ENCODE measurements around the gene CUTA.

CUTA gene

GRCh38 chr6:33438978-33439594 is 21.2 kb upstream of the CUTA start:
- Histone ChIP-seq H3K9ac (ENCODE audit: low read depth, low read length) (no peak overlapping the region), H3K4me3 (ENCODE audit: low read depth, low read length) (no peak overlapping the region), H3K36me3 (ENCODE audit: control insufficient read depth, insufficient read depth, low read length) (peaks cover 86% of the 10 kb centered on the region), H3K27me3 (ENCODE audit: control insufficient read depth, insufficient read depth, low read length) (no peaks in the 10 kb centered on the region), H3K4me1 (ENCODE audit: control insufficient read depth, insufficient read depth, low read length) (peaks cover 2% of the 10 kb centered on the region), H3K9me3 (ENCODE audit: control insufficient read depth, insufficient read depth, low read length) (no peaks in the 10 kb centered on the region), H3K27ac (ENCODE audit: low read depth, low read length) (no peak overlapping the region)

GRCh38 chr6:33437666-33438065 is 19.8 kb upstream of the CUTA start:
- Histone ChIP-seq H3K9ac (ENCODE audit: low read depth, low read length) (no peak overlapping the region), H3K4me3 (ENCODE audit: low read depth, low read length) (no peak overlapping the region), H3K4me1 (ENCODE audit: control insufficient read depth, insufficient read depth, low read length) (peaks cover 13% of the 10 kb centered on the region), H3K9me3 (ENCODE audit: control insufficient read depth, insufficient read depth, low read length) (no peaks in the 10 kb centered on the region), H3K36me3 (ENCODE audit: control insufficient read depth, insufficient read depth, low read length) (peaks cover 75% of the 10 kb centered on the region), H3K27ac (ENCODE audit: low read depth, low read length) (no peak overlapping the region), H3K27me3 (ENCODE audit: control insufficient read depth, insufficient read depth, low read length) (no peaks in the 10 kb centered on the region)

GRCh38 chr6:33434961-33435360 is 17.1 kb upstream of the CUTA start:
- Histone ChIP-seq H3K9ac (ENCODE audit: low read depth, low read length) (no peak overlapping the region), H3K27me3 (ENCODE audit: control insufficient read depth, insufficient read depth, low read length) (no peaks in the 10 kb centered on the region), H3K27ac (ENCODE audit: low read depth, low read length) (no peak overlapping the region), H3K36me3 (ENCODE audit: control insufficient read depth, insufficient read depth, low read length) (peaks cover 48% of the 10 kb centered on the region), H3K4me1 (ENCODE audit: control insufficient read depth, insufficient read depth, low read length) (peaks cover 34% of the 10 kb centered on the region), H3K4me3 (ENCODE audit: low read depth, low read length) (no peak overlapping the region), H3K9me3 (ENCODE audit: control insufficient read depth, insufficient read depth, low read length) (no peaks in the 10 kb centered on the region)

GRCh38 chr6:33433544-33434191 is 15.8 kb upstream of the CUTA start:
- Histone ChIP-seq H3K9me3 (ENCODE audit: control insufficient read depth, insufficient read depth, low read length) (no peaks in the 10 kb centered on the region), H3K9ac (ENCODE audit: low read depth, low read length) (peak overlapping the region; percentile 29; the same call in 1 of the 2 replicates), H3K36me3 (ENCODE audit: control insufficient read depth, insufficient read depth, low read length) (peaks cover 37% of the 10 kb centered on the region), H3K27me3 (ENCODE audit: control insufficient read depth, insufficient read depth, low read length) (no peaks in the 10 kb centered on the region), H3K4me1 (ENCODE audit: control insufficient read depth, insufficient read depth, low read length) (peaks cover 46% of the 10 kb centered on the region), H3K27ac (ENCODE audit: low read depth, low read length) (peak overlapping the region; percentile 98), H3K4me3 (ENCODE audit: low read depth, low read length) (peak overlapping the region; percentile 65)

- Histone ChIP-seq H3K9me3 (ENCODE audit: control insufficient read depth, insufficient read depth, low read length) (no peaks in the 10 kb centered on the region), H3K27me3 (ENCODE audit: control insufficient read depth, insufficient read depth, low read length) (no peaks in the 10 kb centered on the region), H3K4me1 (ENCODE audit: control insufficient read depth, insufficient read depth, low read length) (peaks cover 51% of the 10 kb centered on the region), H3K9ac (ENCODE audit: low read depth, low read length) (peak overlapping the region; percentile 29; the same call in 1 of the 2 replicates), H3K27ac (ENCODE audit: low read depth, low read length) (peak overlapping the region; percentile 98), H3K4me3 (ENCODE audit: low read depth, low read length) (peak overlapping the region; percentile 65), H3K36me3 (ENCODE audit: control insufficient read depth, insufficient read depth, low read length) (peaks cover 31% of the 10 kb centered on the region)
These were observed 15.2 kb upstream of the CUTA start for GRCh38 chr6:33433001-33433543.

- Histone ChIP-seq H3K4me3 (ENCODE audit: low read depth, low read length) (peak overlapping the region; percentile 65), H3K36me3 (ENCODE audit: control insufficient read depth, insufficient read depth, low read length) (peaks cover 27% of the 10 kb centered on the region), H3K9me3 (ENCODE audit: control insufficient read depth, insufficient read depth, low read length) (no peaks in the 10 kb centered on the region), H3K4me1 (ENCODE audit: control insufficient read depth, insufficient read depth, low read length) (peaks cover 51% of the 10 kb centered on the region), H3K27ac (ENCODE audit: low read depth, low read length) (peak overlapping the region; percentile 98), H3K27me3 (ENCODE audit: control insufficient read depth, insufficient read depth, low read length) (no peaks in the 10 kb centered on the region), H3K9ac (ENCODE audit: low read depth, low read length) (no peak overlapping the region)
These were observed 14.6 kb upstream of the CUTA start for GRCh38 chr6:33432546-33432945.

GRCh38 chr6:33431880-33432541 is 14.1 kb upstream of the CUTA start:
- no peaks in the 10 kb centered on the region for H3K27me3 ChIP-seq (ENCODE audit: control insufficient read depth, insufficient read depth, low read length)
- peaks cover 21% of the 10 kb centered on the region for H3K36me3 ChIP-seq (ENCODE audit: control insufficient read depth, insufficient read depth, low read length)
- H3K9ac ChIP-seq (ENCODE audit: low read depth, low read length), result peak overlapping the region; percentile 65
- peak overlapping the region; percentile 98 for H3K27ac ChIP-seq (ENCODE audit: low read depth, low read length)
- H3K4me1 ChIP-seq (ENCODE audit: control insufficient read depth, insufficient read depth, low read length), result peaks cover 55% of the 10 kb centered on the region
- H3K4me3 ChIP-seq (ENCODE audit: low read depth, low read length), result peak overlapping the region; percentile 65
- H3K9me3 ChIP-seq (ENCODE audit: control insufficient read depth, insufficient read depth, low read length), result no peaks in the 10 kb centered on the region

- Histone ChIP-seq H3K36me3 (ENCODE audit: control insufficient read depth, insufficient read depth, low read length) (peaks cover 14% of the 10 kb centered on the region), H3K4me3 (ENCODE audit: low read depth, low read length) (peak overlapping the region; percentile 65), H3K27me3 (ENCODE audit: control insufficient read depth, insufficient read depth, low read length) (no peaks in the 10 kb centered on the region), H3K27ac (ENCODE audit: low read depth, low read length) (peak overlapping the region; percentile 98), H3K9me3 (ENCODE audit: control insufficient read depth, insufficient read depth, low read length) (no peaks in the 10 kb centered on the region), H3K9ac (ENCODE audit: low read depth, low read length) (peak overlapping the region; percentile 65), H3K4me1 (ENCODE audit: control insufficient read depth, insufficient read depth, low read length) (peaks cover 57% of the 10 kb centered on the region)
These were observed 13.3 kb upstream of the CUTA start for GRCh38 chr6:33430991-33431879.

- H3K27ac ChIP-seq (ENCODE audit: low read depth, low read length), result peak overlapping the region; percentile 98
- H3K4me1 ChIP-seq (ENCODE audit: control insufficient read depth, insufficient read depth, low read length), result peaks cover 58% of the 10 kb centered on the region
- no peaks in the 10 kb centered on the region for H3K27me3 ChIP-seq (ENCODE audit: control insufficient read depth, insufficient read depth, low read length)
- no peaks in the 10 kb centered on the region for H3K9me3 ChIP-seq (ENCODE audit: control insufficient read depth, insufficient read depth, low read length)
- no peak overlapping the region for H3K9ac ChIP-seq (ENCODE audit: low read depth, low read length)
- H3K4me3 ChIP-seq (ENCODE audit: low read depth, low read length), result peak overlapping the region; percentile 65
- H3K36me3 ChIP-seq (ENCODE audit: control insufficient read depth, insufficient read depth, low read length), result peaks cover 5% of the 10 kb centered on the region
These were observed 12.4 kb upstream of the CUTA start for GRCh38 chr6:33430334-33430733.

GRCh38 chr6:33429750-33430052 is 11.8 kb upstream of the CUTA start:
- H3K4me1 ChIP-seq (ENCODE audit: control insufficient read depth, insufficient read depth, low read length), result peaks cover 61% of the 10 kb centered on the region
- no peaks in the 10 kb centered on the region for H3K9me3 ChIP-seq (ENCODE audit: control insufficient read depth, insufficient read depth, low read length)
- H3K36me3 ChIP-seq (ENCODE audit: control insufficient read depth, insufficient read depth, low read length), result no peaks in the 10 kb centered on the region
- H3K27me3 ChIP-seq (ENCODE audit: control insufficient read depth, insufficient read depth, low read length), result no peaks in the 10 kb centered on the region
- H3K4me3 ChIP-seq (ENCODE audit: low read depth, low read length), result no peak overlapping the region
- H3K9ac ChIP-seq (ENCODE audit: low read depth, low read length), result no peak overlapping the region
- peak overlapping the region; percentile 98 for H3K27ac ChIP-seq (ENCODE audit: low read depth, low read length)

Data from HUES48 (cell line).